Breast epithelium (tissue), 3 donors: ENCODE data around the gene SLAIN2.

Experiments
- CTCF ChIP-seq, 3 donors: fragments of 450-650 bp; IDR thresholded peaks; one replicate each; pipeline ENCODE4 v1.5.1; 2016 to 2017; ENCODE audit warnings: antibody characterized with exemption in 3 of 3, mild to moderate bottlenecking in 3 of 3, moderate library complexity in 3 of 3
- POLR2AphosphoS5 ChIP-seq, 3 donors: sonication (generic); formaldehyde crosslinking; IDR thresholded peaks; one replicate each; pipeline ENCODE4 v1.6.1; 2017; ENCODE audit warnings: antibody characterized with exemption in 3 of 3

GRCh38 chr4:48331577-48332330 lies 9.6 kb upstream of the SLAIN2 start:
- TF ChIP-seq POLR2AphosphoS5 (IDR thresholded peaks at IDR 0.05) (no peak), CTCF (IDR thresholded peaks at IDR 0.05) (no peak)
